ENCODE results near the gene GALNT14. TPM values are rescaled to one million over a fixed set of nuclear protein-coding genes. Genes with fewer than 3 reads are reported as not detected.

Gene GALNT14
- total and polyA plus RNA-seq, 2 donors (not counting 1 experiment from before 2014, with no cell fraction given): 0.15 to 0.83 TPM

DNA sequence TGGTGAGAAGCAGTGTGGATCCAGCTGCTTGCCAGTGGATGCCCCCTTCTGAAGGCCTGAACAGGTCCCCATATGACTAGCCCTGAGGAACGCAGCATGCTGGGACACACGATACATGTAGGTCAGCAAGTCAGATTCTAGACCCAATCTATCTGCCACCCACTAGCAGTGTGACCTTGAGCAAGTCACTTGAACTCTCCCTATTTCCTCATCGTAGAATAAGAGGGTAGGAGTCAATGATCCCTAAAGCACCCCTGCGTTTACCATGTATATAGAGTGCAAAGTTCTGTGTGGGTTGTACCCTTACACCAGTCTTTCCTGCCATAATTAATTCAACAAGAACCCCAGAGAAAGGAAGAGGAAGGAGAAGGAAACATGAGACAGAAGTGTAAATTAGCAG lies 123.7 kb downstream of the GALNT14 start:
- Histone ChIP-seq H3K9ac (ENCODE audit: insufficient read depth, low read length) (no peak overlapping the region), H3K4me1 (ENCODE audit: control insufficient read depth, extremely low read depth, insufficient read depth, low read length) (no peaks in the 10 kb centered on the region), H3K27me3 (ENCODE audit: control insufficient read depth, insufficient read depth, low read length) (no peaks in the 10 kb centered on the region), H3K79me2 (ENCODE audit: control insufficient read depth, insufficient read depth, low read length) (no peaks in the 10 kb centered on the region), H3K27ac (ENCODE audit: insufficient read depth, low read length) (no peak overlapping the region), H3K9me3 (ENCODE audit: control insufficient read depth, insufficient read depth, low read depth, low read length) (no peaks in the 10 kb centered on the region), H3K4me3 (replicated peaks in 1 of 4; ENCODE audit: control extremely low read depth in 1 of 4, insufficient read depth in 1 of 4, low read depth in 3 of 4, low read length in 4 of 4) (no peak overlapping the region), H2AFZ (ENCODE audit: low read length) (no peak overlapping the region), H3K36me3 (ENCODE audit: control insufficient read depth, insufficient read depth, low read length) (no peaks in the 10 kb centered on the region), H4K20me1 (ENCODE audit: control insufficient read depth, extremely low read depth, insufficient read depth, low read length) (no peaks in the 10 kb centered on the region), H3K4me2 (ENCODE audit: extremely low read depth, insufficient read depth, low read length) (no peak overlapping the region)
- TF ChIP-seq EZH2 (IDR thresholded peaks at IDR 0.05; ENCODE audit: low read length, missing control alignments): no peak
- TF ChIP-seq CTCF (conservative IDR thresholded peaks at IDR 0.05 in 1 of 2, IDR thresholded peaks at IDR 0.05 in 1 of 2; ENCODE audit: low read depth in 1 of 2, low read length in 2 of 2): no peak
- DNase-seq (ENCODE audit: low read depth in 2 of 2): no peak

DNA sequence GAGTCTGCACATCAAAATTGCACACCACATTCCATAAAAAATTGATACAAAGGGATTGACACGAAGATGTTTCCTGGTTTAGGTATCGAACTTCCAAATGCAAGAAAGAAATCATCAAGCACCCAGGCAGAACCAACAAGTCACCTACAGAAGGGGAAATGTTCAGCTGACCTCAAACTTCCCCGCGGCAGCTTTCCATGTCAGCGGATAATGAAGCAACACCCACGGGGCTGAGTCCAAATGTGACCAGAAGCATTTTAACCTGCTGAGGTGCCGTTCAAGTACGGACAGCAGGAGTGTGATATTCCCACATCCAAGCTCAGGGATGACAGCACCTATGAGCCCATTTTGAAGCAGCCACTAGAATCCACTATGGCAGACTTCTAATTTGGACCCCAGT lies 124.9 kb downstream of the GALNT14 start:
- Histone ChIP-seq H4K20me1 (ENCODE audit: control insufficient read depth, extremely low read depth, insufficient read depth, low read length) (no peaks in the 10 kb centered on the region), H3K27ac (ENCODE audit: insufficient read depth, low read length) (no peak overlapping the region), H3K79me2 (ENCODE audit: control insufficient read depth, insufficient read depth, low read length) (no peaks in the 10 kb centered on the region), H3K27me3 (ENCODE audit: control insufficient read depth, insufficient read depth, low read length) (no peaks in the 10 kb centered on the region), H3K9me3 (ENCODE audit: control insufficient read depth, insufficient read depth, low read depth, low read length) (no peaks in the 10 kb centered on the region), H3K4me1 (ENCODE audit: control insufficient read depth, extremely low read depth, insufficient read depth, low read length) (no peaks in the 10 kb centered on the region), H3K9ac (ENCODE audit: insufficient read depth, low read length) (no peak overlapping the region), H3K4me2 (ENCODE audit: extremely low read depth, insufficient read depth, low read length) (no peak overlapping the region), H3K36me3 (ENCODE audit: control insufficient read depth, insufficient read depth, low read length) (no peaks in the 10 kb centered on the region), H3K4me3 (replicated peaks in 1 of 4; ENCODE audit: control extremely low read depth in 1 of 4, insufficient read depth in 1 of 4, low read depth in 3 of 4, low read length in 4 of 4) (no peak overlapping the region), H2AFZ (ENCODE audit: low read length) (no peak overlapping the region)
- no peak for DNase-seq (ENCODE audit: low read depth in 2 of 2)
- no peak for TF ChIP-seq EZH2 (IDR thresholded peaks at IDR 0.05; ENCODE audit: low read length, missing control alignments)
- no peak for TF ChIP-seq CTCF (conservative IDR thresholded peaks at IDR 0.05 in 1 of 2, IDR thresholded peaks at IDR 0.05 in 1 of 2; ENCODE audit: low read depth in 1 of 2, low read length in 2 of 2)

GRCh38 chr2:31012406-31012805 lies 125.8 kb downstream of the GALNT14 start:
- Histone ChIP-seq H3K36me3 (ENCODE audit: control insufficient read depth, insufficient read depth, low read length) (no peaks in the 10 kb centered on the region), H3K27me3 (ENCODE audit: control insufficient read depth, insufficient read depth, low read length) (no peaks in the 10 kb centered on the region)
- TF ChIP-seq EZH2 (IDR thresholded peaks at IDR 0.05; ENCODE audit: low read length, missing control alignments) (no peak), CTCF (conservative IDR thresholded peaks at IDR 0.05 in 1 of 2, IDR thresholded peaks at IDR 0.05 in 1 of 2; ENCODE audit: low read depth in 1 of 2, low read length in 2 of 2) (no peak)

More at GRCh38 chr2:31012406-31012805, 125.8 kb downstream of the GALNT14 start:
- H3K4me3 ChIP-seq (replicated peaks in 1 of 4; ENCODE audit: control extremely low read depth in 1 of 4, insufficient read depth in 1 of 4, low read depth in 3 of 4, low read length in 4 of 4): no peak overlapping the region
- no peak overlapping the region for H3K4me2 ChIP-seq (ENCODE audit: extremely low read depth, insufficient read depth, low read length)
- no peaks in the 10 kb centered on the region for H4K20me1 ChIP-seq (ENCODE audit: control insufficient read depth, extremely low read depth, insufficient read depth, low read length)
- no peak overlapping the region for H3K27ac ChIP-seq (ENCODE audit: insufficient read depth, low read length)
- no peak overlapping the region for H2AFZ ChIP-seq (ENCODE audit: low read length)
- H3K79me2 ChIP-seq (ENCODE audit: control insufficient read depth, insufficient read depth, low read length): no peaks in the 10 kb centered on the region
- H3K4me1 ChIP-seq (ENCODE audit: control insufficient read depth, extremely low read depth, insufficient read depth, low read length): no peaks in the 10 kb centered on the region
- no peaks in the 10 kb centered on the region for H3K9me3 ChIP-seq (ENCODE audit: control insufficient read depth, insufficient read depth, low read depth, low read length)
- no peak overlapping the region for H3K9ac ChIP-seq (ENCODE audit: insufficient read depth, low read length)
- no peak for DNase-seq (ENCODE audit: low read depth in 2 of 2)

All from fibroblast of lung (primary cell).